ENCODE results near the gene HMMR.
"Not testable (repeated sequence)": the region's sequence is repeated elsewhere in the genome, so short reads cannot be mapped to it uniquely, and the experiment has no call there.

The HMMR gene, protein sequence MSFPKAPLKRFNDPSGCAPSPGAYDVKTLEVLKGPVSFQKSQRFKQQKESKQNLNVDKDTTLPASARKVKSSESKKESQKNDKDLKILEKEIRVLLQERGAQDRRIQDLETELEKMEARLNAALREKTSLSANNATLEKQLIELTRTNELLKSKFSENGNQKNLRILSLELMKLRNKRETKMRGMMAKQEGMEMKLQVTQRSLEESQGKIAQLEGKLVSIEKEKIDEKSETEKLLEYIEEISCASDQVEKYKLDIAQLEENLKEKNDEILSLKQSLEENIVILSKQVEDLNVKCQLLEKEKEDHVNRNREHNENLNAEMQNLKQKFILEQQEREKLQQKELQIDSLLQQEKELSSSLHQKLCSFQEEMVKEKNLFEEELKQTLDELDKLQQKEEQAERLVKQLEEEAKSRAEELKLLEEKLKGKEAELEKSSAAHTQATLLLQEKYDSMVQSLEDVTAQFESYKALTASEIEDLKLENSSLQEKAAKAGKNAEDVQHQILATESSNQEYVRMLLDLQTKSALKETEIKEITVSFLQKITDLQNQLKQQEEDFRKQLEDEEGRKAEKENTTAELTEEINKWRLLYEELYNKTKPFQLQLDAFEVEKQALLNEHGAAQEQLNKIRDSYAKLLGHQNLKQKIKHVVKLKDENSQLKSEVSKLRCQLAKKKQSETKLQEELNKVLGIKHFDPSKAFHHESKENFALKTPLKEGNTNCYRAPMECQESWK

DNA sequence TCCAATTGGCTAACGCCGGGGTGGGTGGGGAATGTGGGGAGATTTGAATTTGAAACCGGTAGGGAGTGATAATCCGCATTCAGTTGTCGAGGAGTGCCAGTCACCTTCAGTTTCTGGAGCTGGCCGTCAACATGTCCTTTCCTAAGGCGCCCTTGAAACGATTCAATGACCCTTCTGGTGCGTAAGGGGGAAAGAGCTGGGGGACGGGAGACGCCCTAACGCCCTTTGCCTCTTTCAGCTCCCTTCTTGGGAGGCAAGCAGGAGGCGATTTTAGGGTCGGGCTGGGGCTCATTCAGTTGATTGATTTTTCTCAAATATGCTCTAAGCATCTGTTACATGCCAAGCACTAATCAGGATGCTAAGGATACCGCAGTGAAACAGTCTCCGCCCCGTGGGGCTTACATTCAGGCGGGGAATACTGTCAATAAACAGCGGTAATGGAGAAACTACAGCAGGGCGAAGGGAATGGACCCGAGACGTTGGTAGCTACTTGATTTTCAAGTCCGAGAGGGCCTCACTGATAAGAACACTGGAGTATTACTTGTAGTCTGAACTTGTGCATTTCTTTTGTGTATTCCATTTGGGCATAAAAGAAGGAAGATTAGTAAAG, at the start of gene HMMR:
TSS of gene HMMR (plus strand) at position 71 of the 610 bp plus-strand sequence. CDS start at position 132, 61 bp downstream.
- no peak for DNase-seq

- DNase-seq, result not testable (repeated sequence)
Observed at GRCh38 chr5:163415673-163416072, 44.8 kb upstream of the HMMR start.

DNA sequence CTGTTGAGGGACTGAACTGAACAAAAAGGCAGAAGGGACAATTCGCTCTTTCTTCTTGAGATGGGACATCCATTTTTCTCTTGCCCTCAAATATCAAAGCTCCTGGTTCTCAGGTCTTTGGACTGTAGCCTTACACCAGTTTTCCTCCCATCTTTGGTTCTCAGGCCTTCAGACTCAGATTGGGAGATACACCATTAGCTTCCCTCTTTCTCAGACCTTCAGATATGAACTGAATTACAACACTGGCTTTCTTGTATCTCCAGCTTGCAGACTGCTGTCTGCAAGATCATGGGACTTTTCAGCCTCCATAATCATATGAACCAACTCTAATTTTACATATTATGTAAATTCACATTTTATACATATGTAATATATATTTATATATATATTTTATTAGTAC, 35.6 kb upstream of the HMMR start:
- DNase-seq, result no peak

DNA sequence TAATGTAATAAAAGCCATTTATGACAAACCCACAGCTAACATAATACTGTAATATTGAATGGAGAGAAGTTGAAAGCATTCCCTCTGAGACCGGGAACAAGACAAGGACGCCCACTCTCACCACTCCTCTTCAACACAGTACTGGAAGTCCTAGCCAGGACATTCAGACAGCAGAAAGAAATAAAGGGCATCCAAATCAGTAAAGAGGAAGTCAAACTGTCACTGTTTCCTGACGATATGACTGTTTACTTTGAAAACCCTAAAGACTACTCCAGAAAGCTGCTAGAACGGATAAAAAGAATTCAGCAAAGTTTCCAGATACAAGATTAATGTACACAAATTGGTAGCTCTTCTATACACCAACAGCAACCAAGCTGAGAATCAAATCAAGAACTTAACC, 34.3 kb upstream of the HMMR start:
- not testable (repeated sequence) for DNase-seq

DNA sequence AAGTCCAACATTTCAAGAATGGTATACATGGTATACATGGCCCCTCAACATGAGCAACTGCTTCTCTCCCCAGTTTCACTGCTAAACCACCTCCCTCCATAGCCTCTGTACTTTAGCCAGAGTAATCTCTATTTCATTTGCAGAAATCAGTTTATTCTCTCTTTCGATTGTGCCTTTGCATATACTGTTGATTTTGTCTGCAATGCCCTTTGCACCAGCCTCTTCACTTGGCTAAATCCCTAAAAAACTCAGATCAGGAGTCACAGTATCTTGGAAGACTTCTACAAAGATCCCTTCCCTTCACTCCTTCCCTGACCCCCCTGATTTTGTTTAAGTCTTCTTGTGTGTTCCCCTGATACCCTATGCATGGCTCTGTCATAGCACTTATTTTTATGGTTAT, 27.9 kb upstream of the HMMR start:
- DNase-seq, result no peak

- no peak for DNase-seq
Observed at GRCh38 chr5:163433271-163433670, 27.2 kb upstream of the HMMR start.

DNA sequence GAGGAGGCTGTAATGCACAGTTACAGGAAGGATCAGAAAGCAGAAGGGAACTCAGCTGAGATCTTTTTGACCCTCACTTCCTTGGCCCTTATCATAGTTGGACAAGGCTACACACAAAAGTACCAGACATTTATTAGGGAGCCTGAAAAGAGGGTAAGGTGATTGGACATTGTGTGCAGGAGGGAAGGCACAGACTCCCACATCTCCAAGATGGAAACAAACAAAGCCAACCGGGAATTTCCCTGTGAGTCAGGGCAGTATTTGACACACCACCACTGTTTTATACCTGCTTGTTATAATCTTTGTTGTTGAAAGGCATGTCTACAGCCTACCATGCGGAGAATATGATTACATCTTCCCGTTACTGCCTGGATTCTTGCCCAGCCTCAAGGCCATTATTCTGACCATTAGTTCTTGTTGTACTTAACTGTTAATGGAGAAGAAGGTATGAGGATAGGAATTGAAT, 26.0 kb upstream of the HMMR start:
- DNase-seq, result no peak

- no peak for DNase-seq
Observed at GRCh38 chr5:163436515-163436914, 23.9 kb upstream of the HMMR start.

DNA sequence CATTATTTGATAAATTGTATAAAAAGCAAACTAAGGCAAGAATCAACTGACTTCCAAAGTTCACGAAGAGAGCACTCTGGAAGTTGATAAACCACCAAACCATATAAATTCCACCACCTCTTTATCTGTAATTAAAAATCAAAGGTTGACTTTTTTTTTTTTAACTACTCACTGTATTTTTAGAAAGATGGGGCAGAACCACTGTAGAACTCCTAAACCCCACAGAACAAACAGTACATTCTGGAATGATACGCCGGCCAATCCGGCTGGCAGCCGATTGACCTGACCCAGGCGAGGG, 23.5 kb upstream of the HMMR start:
- no peak for DNase-seq

GRCh38 chr5:163437309-163438182, 22.9 kb upstream of the HMMR start, which contains the start of gene CCNG1:
Gene CCNG1 (plus strand): TSS chr5:163437595. CDS start chr5:163439257, 1,662 bp downstream.
- DNase-seq, result peak; percentile 87

DNA sequence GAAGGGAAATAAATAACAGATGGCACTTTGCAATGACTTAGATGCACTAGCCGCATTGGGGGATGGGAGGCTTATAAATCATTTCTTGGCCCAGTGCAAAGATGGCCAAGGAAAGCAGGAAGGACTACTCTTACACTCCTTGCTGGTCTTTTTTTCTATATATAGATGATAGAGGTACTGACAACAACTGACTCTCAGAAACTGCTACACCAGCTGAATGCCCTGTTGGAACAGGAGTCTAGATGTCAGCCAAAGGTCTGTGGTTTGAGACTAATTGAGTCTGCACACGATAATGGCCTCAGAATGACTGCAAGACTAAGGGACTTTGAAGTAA, 21.4 kb upstream of the HMMR start:
- no peak for DNase-seq

GRCh38 chr5:163440954-163441353, 19.5 kb upstream of the HMMR start:
- DNase-seq, result no peak

- no peak for DNase-seq
Observed at GRCh38 chr5:163444526-163444925, 15.9 kb upstream of the HMMR start.

DNA sequence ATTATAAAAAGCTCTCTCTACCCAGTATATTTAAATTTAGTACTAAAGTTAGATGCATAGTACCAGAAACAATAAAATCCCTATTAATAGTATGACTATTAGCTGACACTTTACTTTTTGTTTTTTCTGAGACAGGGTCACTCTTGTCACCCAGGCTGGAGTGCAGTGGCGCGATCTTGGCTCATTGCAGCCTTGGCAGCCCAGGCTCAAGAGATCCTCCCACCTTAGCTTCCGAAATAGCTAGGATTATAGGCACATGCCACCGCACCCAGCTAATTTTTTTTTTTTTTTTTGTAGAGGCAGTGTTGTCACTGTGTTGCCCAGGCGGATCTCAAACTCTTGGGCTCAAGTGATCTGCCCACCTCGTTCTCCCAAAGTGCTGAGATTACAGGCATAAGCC, 15.1 kb upstream of the HMMR start:
- no peak for DNase-seq

GRCh38 chr5:163447191-163447590, 13.2 kb upstream of the HMMR start:
- DNase-seq, result no peak

- DNase-seq, result no peak
Observed at GRCh38 chr5:163447875-163448274, 12.6 kb upstream of the HMMR start.

GRCh38 chr5:163448491-163448890, 11.9 kb upstream of the HMMR start:
- DNase-seq, result no peak

DNA sequence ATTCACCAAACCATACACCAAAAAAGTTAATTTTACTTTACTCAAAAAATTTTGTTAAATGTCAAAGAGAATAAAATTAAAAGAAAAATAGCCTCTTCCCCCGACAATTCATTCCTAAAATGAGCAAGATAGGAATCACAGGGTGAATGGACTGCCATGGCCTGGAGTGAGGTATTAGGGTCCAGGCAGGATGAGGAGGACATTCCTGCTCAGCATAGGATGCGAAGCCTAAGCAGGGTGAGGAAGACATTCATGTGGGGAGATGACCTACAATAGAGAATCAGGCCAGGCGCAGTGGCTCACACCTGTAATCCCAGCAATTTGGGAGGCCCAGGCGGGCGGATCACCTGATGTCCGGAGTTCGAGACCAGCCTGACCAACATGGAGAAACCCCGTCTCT, 8.9 kb upstream of the HMMR start:
- no peak for DNase-seq

DNA sequence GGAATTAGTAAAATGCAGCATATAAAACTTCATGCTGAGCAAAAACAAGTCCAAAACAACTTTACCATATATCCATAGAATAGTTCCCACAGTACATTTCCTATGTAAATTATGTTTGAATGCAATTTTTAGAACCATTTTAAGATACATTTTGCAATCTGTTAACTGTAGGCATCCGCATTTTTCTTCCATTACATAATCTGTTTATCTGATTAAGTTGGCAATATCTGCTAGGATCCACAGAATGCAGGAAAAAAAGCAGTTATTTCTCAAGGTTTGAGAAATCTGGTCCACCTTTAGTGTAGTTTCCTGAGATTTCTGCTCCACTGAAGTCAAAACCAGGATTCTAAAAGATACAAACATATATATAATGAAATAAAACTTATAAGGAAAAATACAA, 6.7 kb upstream of the HMMR start:
- no peak for DNase-seq

DNA sequence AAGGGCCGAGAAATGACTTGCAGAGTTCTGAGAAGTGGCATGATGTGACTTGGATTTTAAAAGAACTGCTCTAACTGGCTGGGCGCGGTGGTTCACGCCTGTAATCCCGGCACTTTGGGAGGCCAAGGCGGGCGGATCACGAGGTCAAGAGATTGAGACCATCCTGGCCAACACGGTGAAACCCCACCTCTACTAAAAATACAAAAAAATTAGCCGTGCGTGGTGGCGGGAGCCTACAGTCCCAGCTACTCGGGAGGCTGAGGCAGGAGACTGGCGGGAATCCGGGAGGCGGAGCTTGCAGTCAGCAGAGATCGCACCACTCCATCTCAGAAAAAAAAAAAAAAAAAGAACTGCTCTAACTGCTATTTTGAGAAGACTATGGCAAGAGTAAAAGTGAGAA, 5.0 kb upstream of the HMMR start:
- not testable (repeated sequence) for DNase-seq

GRCh38 chr5:163456029-163456589, 4.3 kb upstream of the HMMR start:
- DNase-seq, result no peak

GRCh38 chr5:163456840-163457239, 3.6 kb upstream of the HMMR start:
- no peak for DNase-seq

All from stimulated activated naive CD4-positive, alpha-beta T cell treated with Interleukin-2 at 50 U/mL for 16 hours (primary cell).